B cell (primary cell): Measurements from ENCODE around the gene PPP1R14C. TPM values are rescaled to one million over a fixed set of nuclear protein-coding genes. Genes with fewer than 3 reads are reported as not detected.

Experiments used
- ATAC-seq: fragments of 200-7000 bp; cut with Tn5 transposase; one replicate; pipeline ENCODE4 v1.10.0; 2021; ENCODE audit warnings: low read depth, mild to moderate bottlenecking, moderate number of reproducible peaks, moderate library complexity
- CTCF ChIA-PET: fragments of 350-600 bp; sonication (Branson Sonifier 250); formaldehyde crosslinking; loops from one replicate; lab custom pipeline; 2021; ENCODE audit warnings: antibody characterized with exemption, inconsistent platforms; lab: Charles Lee
- POLR2A ChIA-PET: fragments of 350-600 bp; sonication (Branson Sonifier 250); formaldehyde crosslinking; loops from one replicate; lab custom pipeline; 2021; ENCODE audit warnings: antibody characterized with exemption; lab: Charles Lee
- DNase-seq: peaks from one replicate; pipeline ENCODE4 v3.0.0; 2013
- H2AFZ ChIP-seq: 2 replicates; pipeline ENCODE4 v1.6.1; 2012; ENCODE audit warnings: mild to moderate bottlenecking, low read depth, low read length; ENCODE audit not compliant: insufficient read depth, poor library complexity, severe bottlenecking
- H3K27ac ChIP-seq, 2 donors: 1 replicate in 1 of 2; 2 replicates in 1 of 2; pipeline ENCODE4 v1.5.1; 2012 to 2013; ENCODE audit warnings: low read length in 2 of 2, mild to moderate bottlenecking in 2 of 2, moderate library complexity in 1 of 2
- H3K27me3 ChIP-seq, 4 experiments: fragments of 200-600 bp in 1 of 4; sonication (generic) in 1 of 4; replicated peaks in 1 of 4; 1 replicate in 2 of 4; 2 replicates in 2 of 4; pipeline versions ENCODE4 v1.6.1 to v1.7.0; 2013 to 2016; ENCODE audit warnings: low read length in 3 of 4, mild to moderate bottlenecking in 2 of 4, mixed read lengths in 1 of 4, moderate library complexity in 1 of 4; ENCODE audit not compliant: insufficient read depth in 4 of 4, control insufficient read depth in 3 of 4; ENCODE audit errors: control extremely low read depth in 1 of 4
- H3K36me3 ChIP-seq, 2 experiments: replicated peaks in 1 of 2; 1 replicate in 1 of 2; 2 replicates in 1 of 2; pipeline versions ENCODE4 v1.6.1 to v1.7.1; 2013; ENCODE audit warnings: low read length in 1 of 2; ENCODE audit not compliant: insufficient read depth in 2 of 2, control insufficient read depth in 1 of 2; ENCODE audit errors: control extremely low read depth in 1 of 2, extremely low read depth in 1 of 2
- H3K4me1 ChIP-seq, 2 donors: fragments of 200-600 bp in 1 of 2; sonication (generic) in 1 of 2; 1 replicate in 1 of 2; 2 replicates in 1 of 2; pipeline versions ENCODE4 v1.5.1 to v1.6.1; 2013 to 2017; ENCODE audit warnings: low read length in 2 of 2; ENCODE audit not compliant: control insufficient read depth in 2 of 2, insufficient read depth in 2 of 2
- H3K4me2 ChIP-seq: replicated peaks from 2 replicates; pipeline ENCODE3; 2012; ENCODE audit warnings: mild to moderate bottlenecking, low read depth, low read length; ENCODE audit not compliant: poor library complexity, severe bottlenecking
- H3K4me3 ChIP-seq, 5 experiments: fragments of 200-600 bp in 1 of 5; sonication (generic) in 1 of 5; 1 replicate in 3 of 5; 2 replicates in 2 of 5; pipeline versions ENCODE4 v1.5.1 to v1.7.0; 2011 to 2016; ENCODE audit warnings: low read length in 4 of 5, mild to moderate bottlenecking in 4 of 5, low read depth in 2 of 5, control low read depth in 1 of 5, moderate library complexity in 1 of 5; ENCODE audit not compliant: insufficient read depth in 1 of 5; ENCODE audit errors: control extremely low read depth in 1 of 5, extremely low read depth in 1 of 5
- H3K79me2 ChIP-seq: fragments of 200-600 bp; sonication (generic); one replicate; pipeline ENCODE4 v1.6.0; 2016; ENCODE audit warnings: low read length; ENCODE audit not compliant: control insufficient read depth, insufficient read depth
- H3K9ac ChIP-seq: fragments of 200-600 bp; sonication (generic); 2 replicates; pipeline ENCODE4 v1.6.1; 2017; ENCODE audit warnings: mild to moderate bottlenecking, low read length, moderate library complexity
- H3K9me3 ChIP-seq, 3 donors: one replicate each; pipeline versions ENCODE4 v1.6.1 to v1.7.1; 2013; ENCODE audit warnings: low read length in 2 of 3; ENCODE audit not compliant: control insufficient read depth in 2 of 3, insufficient read depth in 1 of 3; ENCODE audit errors: control extremely low read depth in 1 of 3
- H4K20me1 ChIP-seq: 2 replicates; pipeline ENCODE4 v1.6.0; 2012; ENCODE audit warnings: mild to moderate bottlenecking, low read length; ENCODE audit not compliant: insufficient read depth, control insufficient read depth, poor library complexity, severe bottlenecking
- H3K27ac Mint-ChIP-seq: one replicate; pipeline ENCODE4 v1.8.0; 2021; ENCODE audit warnings: mixed read lengths
- H3K27me3 Mint-ChIP-seq: one replicate; pipeline ENCODE4 v1.8.0; 2021; ENCODE audit warnings: mixed read lengths
- H3K4me1 Mint-ChIP-seq: one replicate; pipeline ENCODE4 v1.8.0; 2021; ENCODE audit warnings: mixed read lengths
- H3K4me3 Mint-ChIP-seq: one replicate; pipeline ENCODE4 v1.8.0; 2021; ENCODE audit warnings: mixed read lengths
- H3K9me3 Mint-ChIP-seq: one replicate; pipeline ENCODE4 v1.8.0; 2022; ENCODE audit warnings: mixed read lengths; ENCODE audit not compliant: insufficient read depth
- CTCF ChIP-seq: fragments of 200-600 bp; IDR thresholded peaks from one replicate; pipeline ENCODE4 v1.8.0; 2022; ENCODE audit warnings: antibody characterized with exemption, mild to moderate bottlenecking
- EZH2 ChIP-seq: IDR thresholded peaks from 2 replicates; pipeline ENCODE4 v1.6.1; 2012; ENCODE audit warnings: borderline replicate concordance, low read depth, mild to moderate bottlenecking, moderate library complexity, low read length; ENCODE audit not compliant: insufficient read depth, poor library complexity, severe bottlenecking
- WGBS: methylation state at CpG from one replicate; pipeline ENCODE4 v1.1.5; 2013; ENCODE audit warnings: missing lambda C conversion rate; ENCODE audit not compliant: insufficient coverage; 5-methylcytosine and 5-hydroxymethylcytosine counted together
- intact Hi-C: fragments of 100-400 bp; cut with micrococcal nuclease; formaldehyde crosslinking; loops from one replicate; pipeline ENCODE4 v1.10.0; 2022
- polyA plus RNA-seq: library from polyadenylated mRNA; depleted of rRNA; stranded (reverse); fragments of >200 nt; gene quantifications from 2 replicates; pipeline ENCODE4 v1.2.3, GENCODE V29; 2012
- total RNA-seq, 2 donors: library from RNA; stranded (reverse); fragments of 120-200 nt in 1 of 2; gene quantifications; 1 replicate in 1 of 2; 2 replicates in 1 of 2; pipeline versions ENCODE4 v1.2.3 to v1.2.4, GENCODE V29; 2013 to 2022

The PPP1R14C gene
- total and polyA plus RNA-seq, 2 donors (not counting 1 experiment from before 2014, with no cell fraction given) = not detected

- Mint-ChIP-seq H3K4me1 (peaks cover 7% of the 10 kb centered on the region), H3K27me3 (no peaks in the 10 kb centered on the region), H3K27ac (no peak overlapping the region), H3K4me3 (no peak overlapping the region), H3K9me3 (no peaks in the 10 kb centered on the region)
- intact Hi-C loops = no loop called here
- Histone ChIP-seq H3K27ac (no peak overlapping the region), H3K9me3 (no peaks in the 10 kb centered on the region), H3K79me2 (no peaks in the 10 kb centered on the region), H3K4me3 (no peak overlapping the region), H2AFZ (no peak overlapping the region), H3K4me1 (peaks cover 0 to 9% of the 10 kb centered on the region in 2 donors), H4K20me1 (no peaks in the 10 kb centered on the region), H3K27me3 (peaks cover 0 to 8% (median 0%) of the 10 kb centered on the region in 4 experiments), H3K9ac (no peak overlapping the region), H3K36me3 (no peaks in the 10 kb centered on the region), H3K4me2 (no peak overlapping the region)
- POLR2A ChIA-PET = interaction anchor here (0.5 kb wide), 1 partner anchor 1175 kb away, joined by 3 read pairs; no protein-coding TSS in a partner anchor
- 76% methylated on average over 2 of the region's 2 CpGs for WGBS
- no peak for DNase-seq
- TF ChIP-seq EZH2 = no peak
- no peak for TF ChIP-seq CTCF
- ATAC-seq = no peak
- CTCF ChIA-PET = no interaction called here
Observed at GRCh38 chr6:150199241-150199640, 56.4 kb downstream of the PPP1R14C start.

GRCh38 chr6:150200428-150201100 lies 57.7 kb downstream of the PPP1R14C start:
- Histone ChIP-seq H2AFZ (no peak overlapping the region), H3K9ac (no peak overlapping the region), H3K4me2 (no peak overlapping the region), H3K27ac (no peak overlapping the region), H3K9me3 (no peaks in the 10 kb centered on the region), H3K4me3 (no peak overlapping the region), H4K20me1 (no peaks in the 10 kb centered on the region), H3K4me1 (peaks cover 11 to 19% of the 10 kb centered on the region in 2 donors), H3K36me3 (no peaks in the 10 kb centered on the region), H3K79me2 (no peaks in the 10 kb centered on the region), H3K27me3 (peaks cover 0 to 10% (median 0%) of the 10 kb centered on the region in 4 experiments)
- ATAC-seq (no peak), DNase-seq (no peak)
- no peak overlapping the region for H3K4me3 Mint-ChIP-seq
- H3K4me1 Mint-ChIP-seq = peaks cover 15% of the 10 kb centered on the region
- no peaks in the 10 kb centered on the region for H3K27me3 Mint-ChIP-seq
- no peak overlapping the region for H3K27ac Mint-ChIP-seq
- ChIA-PET POLR2A (no interaction called here), CTCF (no interaction called here)
- WGBS = 100% methylated on average over 1 of the region's 6 CpGs
- TF ChIP-seq CTCF (no peak), EZH2 (no peak)
- no peaks in the 10 kb centered on the region for H3K9me3 Mint-ChIP-seq
- intact Hi-C loops = no loop called here
